ENCODE results near the gene PHF10. TPM values are rescaled to one million over a fixed set of nuclear protein-coding genes. Genes with fewer than 3 reads are reported as not detected.

Gene PHF10
- total RNA-seq, 1 experiment from 2014 or later: 20.1 TPM

DNA sequence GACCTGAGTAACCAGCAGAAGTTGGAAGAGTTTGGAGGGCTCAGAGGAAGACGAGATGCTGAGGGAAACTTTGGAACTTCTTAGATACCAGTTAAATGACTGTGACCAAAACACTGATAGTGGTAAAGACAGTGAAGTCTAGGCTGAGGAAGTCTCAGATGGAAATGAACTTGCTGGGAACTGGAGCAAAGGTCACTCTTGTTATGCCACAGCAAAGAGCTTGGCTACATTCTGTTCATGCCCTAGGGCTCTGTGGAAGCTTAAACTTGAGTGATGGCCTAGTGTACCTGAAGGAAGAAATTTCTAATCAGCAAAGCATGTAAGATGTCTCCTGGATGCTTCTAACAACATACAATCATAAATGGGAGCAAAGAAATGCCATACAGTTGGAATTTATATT, 47.2 kb downstream of the PHF10 start:
- DNase-seq (ENCODE audit: low spot score): no peak

DNA sequence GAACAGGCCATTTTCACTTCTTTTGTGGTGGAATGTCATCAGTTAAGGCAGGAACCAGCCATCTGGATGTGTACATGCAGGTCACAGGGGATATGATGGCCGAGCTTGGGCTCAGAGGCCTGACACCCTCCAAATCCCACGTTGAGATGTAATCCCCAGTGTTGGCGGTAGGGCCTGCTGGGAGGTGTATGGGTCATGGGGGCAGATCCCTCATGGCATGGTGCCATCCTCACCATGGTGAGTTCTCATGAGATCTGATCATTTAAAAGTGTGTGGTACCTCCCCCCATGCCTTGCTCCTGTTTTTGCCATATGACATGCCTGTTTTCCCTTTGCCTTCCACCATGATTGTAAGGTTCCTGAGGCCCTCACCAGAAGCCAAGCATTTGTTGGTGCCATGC, 49.3 kb downstream of the PHF10 start:
- DNase-seq (ENCODE audit: low spot score): no peak

DNA sequence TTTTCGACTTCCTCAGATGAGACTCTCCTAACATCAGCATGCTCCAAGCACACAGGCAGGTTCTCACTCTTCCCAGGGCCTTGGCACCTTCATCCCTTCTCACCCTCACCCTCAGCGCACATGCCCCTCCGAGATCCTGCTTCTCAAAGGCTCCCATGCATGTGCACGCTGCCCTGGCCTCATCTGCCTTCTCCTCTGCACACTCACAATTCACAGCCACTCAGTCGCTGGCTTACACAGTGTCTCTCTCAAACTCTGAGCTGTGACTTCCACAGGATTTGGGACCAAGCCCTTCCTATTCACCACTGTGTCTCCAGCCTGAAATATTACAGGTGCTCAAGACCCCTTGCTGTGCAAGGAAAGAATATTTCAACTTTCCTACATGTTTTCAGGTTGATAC, 52.7 kb downstream of the PHF10 start:
- DNase-seq (ENCODE audit: low spot score): no peak

DNA sequence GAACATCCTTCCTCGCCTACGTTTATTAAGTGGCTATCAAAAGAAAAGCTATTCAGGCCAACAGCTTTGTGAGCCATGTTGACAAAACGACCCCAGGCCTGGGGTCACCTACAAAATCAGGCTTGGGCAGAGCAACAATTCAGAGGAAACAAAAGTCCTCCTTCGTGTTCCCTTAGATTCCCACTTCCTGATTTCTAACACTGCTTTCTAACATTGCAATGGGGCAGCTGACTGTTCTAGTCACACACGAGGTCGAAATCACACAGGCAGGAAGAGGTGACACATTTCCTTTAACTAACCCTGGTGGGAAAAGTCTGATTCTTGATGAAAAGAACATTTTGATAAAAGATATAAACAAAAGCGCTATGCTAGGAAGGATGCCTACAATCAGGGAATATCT, 54.4 kb downstream of the PHF10 start:
- no peak for DNase-seq (ENCODE audit: low spot score)

DNA sequence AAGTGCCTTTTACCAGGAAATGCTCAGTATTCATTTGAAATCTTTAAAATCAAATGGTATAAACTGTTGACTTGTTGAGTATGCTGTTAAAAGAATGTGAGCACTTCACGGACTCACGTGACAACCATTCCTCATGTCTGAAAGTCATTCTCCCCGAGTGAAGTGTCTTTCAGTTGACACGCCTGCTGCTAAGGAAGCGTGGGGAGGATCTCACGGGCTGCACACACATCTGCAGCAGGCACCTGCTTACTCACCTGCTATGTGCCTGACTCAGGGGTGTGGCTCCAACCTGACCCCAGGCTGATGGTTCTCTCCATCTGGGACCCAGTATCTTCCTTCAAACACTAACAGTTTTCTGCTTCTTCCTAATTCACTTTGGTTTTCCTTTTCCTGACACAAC, 55.2 kb downstream of the PHF10 start:
- DNase-seq (ENCODE audit: low spot score): no peak

DNA sequence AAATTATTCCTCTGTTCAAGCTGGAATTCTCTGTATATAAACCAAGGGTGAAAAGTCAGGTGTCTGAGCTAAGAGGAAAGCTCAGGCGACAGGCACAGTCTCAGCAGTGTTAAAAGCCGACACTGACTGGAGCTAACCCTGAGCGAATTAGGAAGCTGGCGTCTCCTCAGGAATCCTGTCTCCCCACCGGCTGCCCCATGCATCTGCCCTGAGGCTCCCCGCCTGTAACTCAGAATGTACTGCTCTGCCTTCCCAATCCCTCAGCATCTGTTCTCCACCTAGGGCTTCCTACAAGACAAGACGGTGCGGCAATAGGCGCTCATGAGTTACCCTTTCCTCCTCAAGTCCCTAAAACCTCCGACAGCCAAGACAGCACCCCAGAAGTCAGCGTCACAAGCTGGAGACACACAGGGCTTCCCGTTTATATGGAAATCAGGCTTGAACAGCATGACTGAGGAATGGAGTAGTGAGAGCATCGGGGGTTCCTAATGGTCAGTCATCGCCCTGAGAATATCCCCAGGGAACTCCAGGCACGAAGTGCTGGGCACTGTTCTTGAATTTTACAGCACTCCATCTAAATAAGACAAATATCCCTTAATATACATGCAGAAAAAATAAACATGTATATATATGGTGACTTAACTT, 56.0 kb downstream of the PHF10 start:
- no peak for DNase-seq (ENCODE audit: low spot score)

GRCh38 chr6:169667716-169668115, 56.6 kb downstream of the PHF10 start:
- DNase-seq (ENCODE audit: low spot score): no peak

DNA sequence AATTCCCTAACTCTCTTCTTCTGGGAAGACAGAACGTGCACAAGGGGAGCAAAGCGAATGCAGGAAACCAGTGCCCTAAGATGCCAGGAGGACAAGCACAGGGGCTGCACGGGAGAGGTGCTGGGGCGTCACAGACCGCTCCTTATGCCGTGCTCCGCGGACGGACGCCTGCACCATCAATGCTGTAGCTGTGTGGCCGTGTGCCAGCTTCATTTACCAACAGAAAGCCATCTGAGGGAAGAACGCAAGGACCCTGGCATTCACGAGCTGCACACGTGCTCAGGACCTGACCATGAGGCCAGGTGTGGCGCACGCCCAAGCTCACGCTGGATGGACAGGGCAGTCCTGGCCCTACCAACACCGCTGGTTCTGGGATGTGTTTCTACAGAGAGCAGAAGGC, 57.9 kb downstream of the PHF10 start:
- DNase-seq (ENCODE audit: low spot score): no peak

GRCh38 chr6:169665289-169665688, 59.0 kb downstream of the PHF10 start:
- no peak for DNase-seq (ENCODE audit: low spot score)

GRCh38 chr6:169664227-169664626, 60.1 kb downstream of the PHF10 start:
- no peak for DNase-seq (ENCODE audit: low spot score)

DNA sequence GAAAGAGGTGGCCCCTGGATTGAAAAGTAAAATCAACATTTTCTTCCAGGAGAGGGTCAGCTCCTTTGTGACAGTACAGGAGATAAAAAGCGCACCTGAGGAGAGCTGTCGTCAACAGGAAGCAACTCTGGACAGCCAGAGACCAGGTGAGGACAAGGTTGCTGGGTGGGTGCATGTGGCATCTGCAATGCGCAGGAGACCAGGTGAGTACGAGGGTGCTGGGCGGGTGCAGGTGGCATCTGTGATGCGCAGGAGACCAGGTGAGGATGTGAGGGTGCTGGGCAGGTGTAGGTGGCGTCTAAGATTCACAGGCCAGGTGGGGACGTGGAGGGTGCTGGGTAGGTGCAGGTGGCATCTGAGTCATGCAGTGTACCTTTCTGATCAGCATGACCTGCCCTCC, 60.8 kb downstream of the PHF10 start:
- no peak for DNase-seq (ENCODE audit: low spot score)

DNA sequence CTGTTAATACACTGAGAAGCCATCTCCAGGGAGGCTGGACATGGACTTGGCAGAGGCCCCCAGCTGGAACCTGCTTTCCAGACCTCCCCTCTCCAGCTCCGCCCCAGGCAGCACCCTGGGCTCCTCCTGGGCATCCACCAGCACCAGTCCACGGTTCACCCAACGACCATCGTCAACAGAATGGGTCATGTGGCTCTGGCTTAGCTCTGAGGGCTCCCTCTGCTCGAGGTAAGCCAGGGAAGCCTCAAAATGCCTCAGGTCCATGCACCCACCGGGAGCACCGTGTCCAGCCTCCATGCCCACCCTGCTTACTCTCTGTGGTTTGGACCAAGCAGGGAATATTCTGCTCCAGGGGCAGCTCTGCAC, 62.9 kb downstream of the PHF10 start:
- DNase-seq (ENCODE audit: low spot score): no peak

DNA sequence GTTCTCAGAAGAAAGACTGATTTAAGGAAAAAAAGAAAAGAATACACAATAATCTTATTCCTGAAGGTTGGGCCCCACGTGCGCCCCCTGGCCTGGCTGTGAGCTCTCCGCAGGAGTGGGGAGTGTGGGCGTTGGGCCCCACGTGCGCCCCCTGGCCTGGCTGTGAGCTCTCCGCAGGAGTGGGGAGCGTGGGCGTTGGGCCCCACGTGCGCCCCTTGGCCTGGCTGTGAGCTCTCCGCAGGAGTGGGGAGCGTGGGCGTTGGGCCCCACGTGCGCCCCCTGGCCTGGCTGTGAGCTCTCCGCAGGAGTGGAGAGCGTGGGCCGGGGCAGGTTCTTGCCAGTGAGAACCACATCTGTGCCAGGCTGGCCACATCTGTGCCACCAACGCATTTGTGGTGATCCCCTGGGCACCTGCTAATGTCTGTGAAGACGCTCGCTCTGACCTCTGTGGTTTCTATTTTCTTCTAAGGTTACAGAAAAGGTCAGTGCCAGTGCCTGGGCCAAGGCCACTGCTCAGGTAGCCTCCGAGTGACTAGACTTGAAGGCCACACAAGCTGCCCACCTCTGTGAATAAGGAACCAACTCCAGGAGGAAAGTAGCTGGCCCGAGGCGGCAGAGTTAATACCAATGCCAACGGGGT, 63.4 kb downstream of the PHF10 start:
- no peak for DNase-seq (ENCODE audit: low spot score)

DNA sequence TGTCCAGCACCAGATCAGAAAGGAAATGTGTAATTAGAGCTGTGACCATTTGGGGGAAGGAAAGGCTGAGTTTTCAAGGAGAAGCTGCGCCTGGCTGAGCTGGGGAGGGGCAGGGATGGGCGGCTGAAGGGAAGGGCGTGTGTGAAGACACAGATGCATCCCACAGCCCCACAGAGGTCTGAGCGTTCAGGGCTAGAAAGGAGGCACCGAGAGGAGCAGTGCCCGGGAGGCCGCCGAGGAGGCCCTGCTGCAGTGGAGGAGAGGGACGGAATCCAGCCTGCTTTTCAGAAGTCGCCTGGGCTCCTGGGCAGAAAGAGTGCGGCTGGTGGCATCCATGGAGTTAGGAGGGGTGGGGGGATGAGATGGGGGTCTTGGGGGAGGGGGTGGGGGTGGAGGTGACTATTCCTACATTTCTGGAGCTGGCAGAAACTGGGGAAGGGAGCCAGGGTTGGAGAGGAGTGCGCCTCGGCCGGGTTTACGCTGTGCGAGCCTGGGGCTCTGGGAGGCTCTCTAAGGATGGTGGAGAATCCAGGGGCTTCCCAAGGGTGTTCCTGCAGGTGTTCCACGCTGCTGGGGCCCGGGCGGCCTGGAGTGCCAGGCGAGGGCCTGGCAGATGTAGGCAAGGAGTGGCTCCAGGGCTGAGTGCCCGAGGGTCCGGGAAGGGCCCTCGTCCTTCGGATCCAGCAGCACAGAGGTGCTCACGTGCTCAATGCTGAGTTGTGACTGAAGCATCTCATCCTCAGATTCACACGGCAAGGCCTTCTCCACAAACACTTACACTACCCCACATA, 64.3 kb downstream of the PHF10 start:
- no peak for DNase-seq (ENCODE audit: low spot score)

GRCh38 chr6:169657284-169657610, 67.1 kb downstream of the PHF10 start:
- DNase-seq (ENCODE audit: low spot score): no peak

- no peak for DNase-seq (ENCODE audit: low spot score)
Measured at GRCh38 chr6:169656546-169657283, 67.6 kb downstream of the PHF10 start.

GRCh38 chr6:169654598-169655391, 69.5 kb downstream of the PHF10 start:
- DNase-seq (ENCODE audit: low spot score): peak; percentile 43
